HFFc6 (cell line): ENCODE results near the gene PCNX4. TPM values are rescaled to one million over a fixed set of nuclear protein-coding genes. Genes with fewer than 3 reads are reported as not detected.
"Not testable (repeated sequence)": the region's sequence is repeated elsewhere in the genome, so short reads cannot be mapped to it uniquely, and the experiment has no call there.

Experiments used
- DNase-seq: peaks from one replicate; pipeline ENCODE4 v3.0.0-alpha.2; 2018
- H3K27ac Mint-ChIP-seq: 2 replicates; pipeline ENCODE4 v1.8.0; 2020; ENCODE audit warnings: mild to moderate bottlenecking, mixed read lengths
- H3K27me3 Mint-ChIP-seq: 2 replicates; pipeline ENCODE4 v1.8.0; 2021; ENCODE audit warnings: mild to moderate bottlenecking, moderate library complexity, mixed read lengths; ENCODE audit not compliant: insufficient read depth
- H3K36me3 Mint-ChIP-seq: 2 replicates; pipeline ENCODE4 v1.8.0; 2021; ENCODE audit warnings: low read depth, mixed read lengths
- H3K4me1 Mint-ChIP-seq: 2 replicates; pipeline ENCODE4 v1.8.0; 2020; ENCODE audit warnings: low read depth, mixed read lengths
- H3K4me3 Mint-ChIP-seq: 2 replicates; pipeline ENCODE4 v1.8.0; 2020; ENCODE audit warnings: mild to moderate bottlenecking, moderate library complexity, mixed read lengths
- H3K9me3 Mint-ChIP-seq: 2 replicates; pipeline ENCODE4 v1.8.0; 2020; ENCODE audit warnings: mild to moderate bottlenecking, mixed read lengths
- total RNA-seq, 6 experiments: library from RNA; stranded (reverse); fragmentation: NEBNext Ultra II Directional; extraction: Animal tissue kit (Norgen Biotek cat#: 25700); gene quantifications; 2 replicates in 1 of 6; 3 replicates in 5 of 6; pipeline ENCODE4 v1.2.3, GENCODE V29; 2021
- TF ChIP-seq, protein P1 (sequence below): fragments of 200-600 bp; sonication (generic); IDR thresholded peaks from 2 replicates; pipeline ENCODE4 v1.5.0; 2021; ENCODE audit warnings: antibody characterized with exemption, mild to moderate bottlenecking

Gene PCNX4
- total RNA-seq, 6 experiments from 2014 or later: 46.5 to 67.7 (median 54.9) TPM

GRCh38 chr14:60093606-60094005 lies 1.9 kb downstream of the PCNX4 start:
- peak overlapping the region; percentile 97 for H3K4me3 Mint-ChIP-seq
- DNase-seq: no peak
- peak overlapping the region; percentile 97 for H3K27ac Mint-ChIP-seq
- H3K4me1 Mint-ChIP-seq: peaks cover 56% of the 10 kb centered on the region
- H3K9me3 Mint-ChIP-seq: no peaks in the 10 kb centered on the region
- TF ChIP-seq, protein P1, sequence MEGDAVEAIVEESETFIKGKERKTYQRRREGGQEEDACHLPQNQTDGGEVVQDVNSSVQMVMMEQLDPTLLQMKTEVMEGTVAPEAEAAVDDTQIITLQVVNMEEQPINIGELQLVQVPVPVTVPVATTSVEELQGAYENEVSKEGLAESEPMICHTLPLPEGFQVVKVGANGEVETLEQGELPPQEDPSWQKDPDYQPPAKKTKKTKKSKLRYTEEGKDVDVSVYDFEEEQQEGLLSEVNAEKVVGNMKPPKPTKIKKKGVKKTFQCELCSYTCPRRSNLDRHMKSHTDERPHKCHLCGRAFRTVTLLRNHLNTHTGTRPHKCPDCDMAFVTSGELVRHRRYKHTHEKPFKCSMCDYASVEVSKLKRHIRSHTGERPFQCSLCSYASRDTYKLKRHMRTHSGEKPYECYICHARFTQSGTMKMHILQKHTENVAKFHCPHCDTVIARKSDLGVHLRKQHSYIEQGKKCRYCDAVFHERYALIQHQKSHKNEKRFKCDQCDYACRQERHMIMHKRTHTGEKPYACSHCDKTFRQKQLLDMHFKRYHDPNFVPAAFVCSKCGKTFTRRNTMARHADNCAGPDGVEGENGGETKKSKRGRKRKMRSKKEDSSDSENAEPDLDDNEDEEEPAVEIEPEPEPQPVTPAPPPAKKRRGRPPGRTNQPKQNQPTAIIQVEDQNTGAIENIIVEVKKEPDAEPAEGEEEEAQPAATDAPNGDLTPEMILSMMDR: no peak
- no peaks in the 10 kb centered on the region; the same call in 1 of the 2 replicates for H3K27me3 Mint-ChIP-seq
- peaks cover 40% of the 10 kb centered on the region for H3K36me3 Mint-ChIP-seq

GRCh38 chr14:60094306-60094897 lies 2.7 kb downstream of the PCNX4 start:
- Mint-ChIP-seq H3K4me1 (peaks cover 56% of the 10 kb centered on the region), H3K4me3 (peak overlapping the region; percentile 97), H3K27me3 (no peaks in the 10 kb centered on the region; the same call in 1 of the 2 replicates), H3K27ac (peak overlapping the region; percentile 97), H3K9me3 (no peaks in the 10 kb centered on the region), H3K36me3 (peaks cover 40% of the 10 kb centered on the region)
- DNase-seq: peak; percentile 56
- TF ChIP-seq, protein P1: no peak

- peak overlapping the region; percentile 97 for H3K27ac Mint-ChIP-seq
Observed at GRCh38 chr14:60095231-60095630, 3.5 kb downstream of the PCNX4 start.

GRCh38 chr14:60095781-60096450 lies 4.2 kb downstream of the PCNX4 start:
- Mint-ChIP-seq H3K36me3 (peaks cover 44% of the 10 kb centered on the region), H3K4me3 (peak overlapping the region; percentile 97), H3K9me3 (no peaks in the 10 kb centered on the region), H3K4me1 (peaks cover 55% of the 10 kb centered on the region), H3K27me3 (no peaks in the 10 kb centered on the region; the same call in 1 of the 2 replicates), H3K27ac (peak overlapping the region; percentile 97)
- peak; percentile 62 for DNase-seq
- TF ChIP-seq, protein P1: no peak

More at GRCh38 chr14:60095231-60095630, 3.5 kb downstream of the PCNX4 start:
- no peaks in the 10 kb centered on the region for H3K9me3 Mint-ChIP-seq
- H3K36me3 Mint-ChIP-seq: peaks cover 40% of the 10 kb centered on the region
- TF ChIP-seq, protein P1: no peak
- peaks cover 56% of the 10 kb centered on the region for H3K4me1 Mint-ChIP-seq
- DNase-seq: no peak
- no peaks in the 10 kb centered on the region; the same call in 1 of the 2 replicates for H3K27me3 Mint-ChIP-seq
- H3K4me3 Mint-ChIP-seq: peak overlapping the region; percentile 97

DNA sequence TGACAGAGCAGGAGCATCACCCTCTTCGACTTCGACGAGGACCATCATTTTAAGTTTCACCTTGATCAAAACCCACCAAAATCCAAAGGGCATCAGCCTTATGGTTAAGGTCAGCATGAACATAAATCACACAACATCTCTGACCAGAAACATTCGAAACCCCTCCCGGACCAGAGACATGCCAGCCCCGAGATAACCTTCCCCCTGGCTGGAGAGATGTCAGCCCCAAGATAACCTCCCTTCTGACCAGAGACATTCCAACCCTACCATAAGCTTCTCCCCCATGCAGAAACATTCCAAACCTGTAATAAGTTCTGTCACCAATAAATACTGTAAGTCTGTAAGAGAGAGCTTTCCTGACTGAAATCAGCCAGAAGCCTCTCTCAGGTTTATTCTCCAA lies 6.3 kb downstream of the PCNX4 start:
- H3K9me3 Mint-ChIP-seq: no peaks in the 10 kb centered on the region
- H3K4me1 Mint-ChIP-seq: peaks cover 72% of the 10 kb centered on the region
- H3K36me3 Mint-ChIP-seq: peaks cover 39% of the 10 kb centered on the region
- no peaks in the 10 kb centered on the region; the same call in 1 of the 2 replicates for H3K27me3 Mint-ChIP-seq
- TF ChIP-seq, protein P1: no peak
- H3K27ac Mint-ChIP-seq: peak overlapping the region; percentile 51
- no peak for DNase-seq
- H3K4me3 Mint-ChIP-seq: no peak overlapping the region

DNA sequence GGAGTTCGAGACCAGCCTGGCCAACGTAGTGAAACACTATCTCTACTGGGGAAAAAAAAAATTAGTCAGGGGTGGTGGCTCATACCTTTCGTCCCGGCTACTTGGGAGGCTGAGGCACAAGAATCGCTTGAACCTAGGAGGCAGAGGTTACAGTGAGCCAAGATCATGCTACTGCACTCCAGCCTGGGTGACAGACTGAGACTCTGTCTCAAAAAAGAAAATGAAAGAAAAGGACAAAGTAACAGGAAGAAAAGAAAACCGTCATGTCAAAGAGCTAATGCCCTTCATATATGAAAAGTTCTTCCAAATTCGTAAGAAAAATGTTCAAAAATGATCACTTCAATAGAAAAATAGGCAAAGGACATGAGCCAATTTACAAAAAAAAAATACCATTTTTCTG lies 8.1 kb downstream of the PCNX4 start:
- not testable (repeated sequence) for H3K27me3 Mint-ChIP-seq, DNase-seq, H3K9me3 Mint-ChIP-seq, H3K4me3 Mint-ChIP-seq
- peak overlapping the region; percentile 31; the same call in 1 of the 2 replicates for H3K27ac Mint-ChIP-seq
- H3K4me1 Mint-ChIP-seq: peaks cover 70% of the 10 kb centered on the region
- peaks cover 30% of the 10 kb centered on the region for H3K36me3 Mint-ChIP-seq
